Right ventricle myocardium superior (tissue), 1 donor: Measurements from ENCODE around the gene BIRC7. TPM values are rescaled to one million over a fixed set of nuclear protein-coding genes. Genes with fewer than 3 reads are reported as not detected.

ENCODE experiments used
- ATAC-seq: fragments of 200-7000 bp; cut with Tn5 transposase; one replicate; pipeline ENCODE4 v1.9.1; 2020; ENCODE audit warnings: mild to moderate bottlenecking; ENCODE audit not compliant: poor library complexity
- DNase-seq: peaks from one replicate; pipeline ENCODE4 v3.0.0-alpha.2; 2020
- intact Hi-C: fragments of 100-400 bp; cut with DNase I; formaldehyde crosslinking; loops from one replicate; pipeline ENCODE4 v1.11.2; 2022
- long read RNA-seq: library from polyadenylated mRNA; unstranded; transcript quantifications from one replicate; pipeline ENCODE4 v2.0.0, GENCODE V29; 2021
- total RNA-seq: library from RNA; stranded (reverse); fragmentation: NEBNext Ultra II Directional; extraction: Animal tissue kit (Norgen Biotek cat#: 25700); gene quantifications from one replicate; pipeline ENCODE4 v1.2.1, GENCODE V29; 2021
- donor health status: DM: no; HTN: yes; CAD: no; lungs with severe emphysema.

The BIRC7 gene, protein sequence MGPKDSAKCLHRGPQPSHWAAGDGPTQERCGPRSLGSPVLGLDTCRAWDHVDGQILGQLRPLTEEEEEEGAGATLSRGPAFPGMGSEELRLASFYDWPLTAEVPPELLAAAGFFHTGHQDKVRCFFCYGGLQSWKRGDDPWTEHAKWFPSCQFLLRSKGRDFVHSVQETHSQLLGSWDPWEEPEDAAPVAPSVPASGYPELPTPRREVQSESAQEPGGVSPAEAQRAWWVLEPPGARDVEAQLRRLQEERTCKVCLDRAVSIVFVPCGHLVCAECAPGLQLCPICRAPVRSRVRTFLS
- 0.22 TPM for total RNA-seq
- long read RNA-seq, result 0 reads

DNA sequence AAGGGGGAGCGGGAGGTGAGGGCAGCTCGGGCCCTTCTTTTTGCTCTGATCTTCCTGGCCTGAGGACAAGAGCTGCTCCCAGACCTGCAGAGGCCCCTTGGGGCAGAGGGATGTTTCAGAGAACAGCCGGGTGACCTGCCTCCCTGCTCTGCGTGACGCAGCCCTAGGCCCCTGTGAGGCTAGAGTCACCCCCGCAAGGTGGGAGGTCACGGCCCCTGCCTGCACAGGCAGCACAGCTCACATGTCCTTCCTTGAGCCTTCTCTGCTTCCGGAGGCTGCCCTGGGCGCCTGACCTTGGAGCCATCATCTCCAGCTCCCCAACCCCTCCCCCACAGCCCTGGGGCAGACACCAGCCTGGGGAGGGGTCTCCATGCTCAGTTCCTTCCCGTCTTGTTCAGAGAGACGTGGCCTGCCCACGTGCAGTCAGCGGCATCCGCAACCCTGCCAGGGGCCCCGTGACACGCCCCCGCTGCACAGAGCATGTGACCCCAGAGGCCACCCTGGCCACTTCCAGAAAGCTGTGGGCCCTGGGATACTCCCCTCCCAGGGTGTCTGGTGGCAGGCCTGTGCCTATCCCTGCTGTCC, at the start of gene BIRC7:
Gene BIRC7 (plus strand): TSS at position 507 of the 585 bp plus-strand sequence. CDS start 192 bp downstream, outside the sequence.
- intact Hi-C loops, result no loop called here
- no peak for DNase-seq
- ATAC-seq, result no peak

DNA sequence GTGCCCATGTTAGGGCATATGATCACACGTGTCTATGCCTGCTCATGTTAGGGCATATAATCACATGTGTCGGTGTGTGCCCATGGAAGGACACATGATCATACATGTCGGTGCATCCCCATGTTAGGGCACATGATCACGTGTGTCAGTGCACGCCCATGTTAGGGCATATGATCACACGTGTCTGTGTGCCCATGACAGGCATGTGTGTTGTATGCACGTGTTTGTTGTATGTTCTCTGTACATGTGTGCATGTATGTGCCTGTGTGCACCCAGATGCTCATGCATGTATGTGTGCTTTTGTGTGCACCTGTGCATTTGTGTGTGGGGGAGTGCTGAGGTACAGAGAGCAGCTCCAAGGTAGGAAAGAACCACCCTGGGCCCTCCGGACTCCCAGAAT, 49.6 kb upstream of the BIRC7 start:
- DNase-seq (no peak), ATAC-seq (no peak)
- intact Hi-C loops, result no loop called here

DNA sequence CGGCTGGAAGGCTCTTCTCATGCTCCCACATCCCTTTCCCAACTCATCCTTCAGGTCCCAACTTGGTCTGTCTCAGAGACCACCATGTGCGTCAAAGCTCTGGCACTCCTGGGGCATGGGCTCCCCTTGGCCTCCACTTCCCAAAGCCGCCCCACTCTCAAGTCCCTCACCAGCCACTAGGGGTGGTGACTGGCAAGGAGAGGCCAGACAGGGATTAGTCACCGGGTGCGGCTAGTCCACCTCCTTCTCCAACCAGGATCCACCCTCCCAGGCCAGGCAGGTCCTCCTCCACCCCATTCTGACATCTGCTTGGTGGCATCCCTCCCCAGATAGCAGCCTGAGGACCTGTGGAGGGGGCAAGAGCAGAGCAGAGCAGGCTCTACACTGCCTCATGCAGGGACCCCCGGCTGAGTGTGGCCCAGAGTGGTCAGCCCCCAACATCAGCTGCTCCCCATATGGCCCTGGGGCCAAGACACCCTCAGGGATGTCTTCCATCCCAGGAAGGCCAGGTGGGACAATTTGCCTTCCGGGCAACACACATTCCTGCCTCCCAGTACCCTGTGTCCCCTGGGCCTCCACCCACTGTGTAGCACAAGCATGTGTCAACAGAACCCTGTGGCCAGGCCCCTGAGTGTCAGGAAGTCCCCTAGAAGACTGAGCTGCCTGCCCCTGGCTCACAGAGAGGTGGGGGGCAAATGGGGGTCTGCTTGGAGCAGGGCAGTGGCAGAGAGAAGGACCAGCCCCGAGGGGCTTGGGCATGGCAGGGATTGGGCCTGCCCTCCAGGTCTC, 49.0 kb upstream of the BIRC7 start:
- DNase-seq (no peak), ATAC-seq (no peak)
- intact Hi-C loops, result no loop called here

DNA sequence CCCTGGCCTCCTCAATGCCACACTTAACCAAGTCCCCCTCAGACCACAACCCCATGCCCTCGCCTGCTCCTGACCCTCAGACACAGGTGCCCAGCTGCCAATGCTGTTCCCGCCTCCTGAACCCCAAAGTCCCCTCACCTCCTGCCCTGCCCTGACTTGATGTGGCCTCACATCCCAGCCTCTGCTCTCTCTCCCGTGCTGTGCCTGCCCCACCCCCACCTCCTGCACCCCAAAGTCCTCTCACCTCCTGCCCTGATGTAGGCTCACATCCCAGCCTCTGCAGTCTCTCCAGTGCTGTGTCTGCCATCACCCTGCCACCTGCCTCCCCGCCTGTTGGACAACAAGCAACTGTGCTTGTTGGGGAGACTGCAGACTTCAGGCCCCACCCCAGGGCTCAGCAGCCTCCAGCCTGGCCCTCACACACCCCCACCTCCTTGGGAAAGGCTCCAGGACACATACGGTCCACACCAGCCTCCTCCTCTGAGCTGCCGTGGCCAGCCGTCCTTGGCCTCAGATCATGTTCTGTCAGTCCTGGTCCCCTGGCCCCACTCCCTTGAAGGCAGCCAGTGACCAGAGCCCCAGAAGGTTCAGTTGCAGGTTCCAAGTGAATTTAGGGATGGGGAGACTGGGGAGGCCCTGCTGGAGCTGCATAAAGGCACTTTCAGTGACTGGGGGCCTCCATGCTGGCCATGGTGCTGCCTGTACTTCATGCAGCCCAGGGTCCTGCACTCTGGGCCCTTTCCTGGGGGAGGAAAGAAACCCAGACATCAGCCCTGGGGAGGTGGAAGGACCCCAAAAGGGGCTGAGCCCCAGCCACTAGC, 48.2 kb upstream of the BIRC7 start:
- intact Hi-C loops, result no loop called here
- DNase-seq (no peak), ATAC-seq (no peak)

DNA sequence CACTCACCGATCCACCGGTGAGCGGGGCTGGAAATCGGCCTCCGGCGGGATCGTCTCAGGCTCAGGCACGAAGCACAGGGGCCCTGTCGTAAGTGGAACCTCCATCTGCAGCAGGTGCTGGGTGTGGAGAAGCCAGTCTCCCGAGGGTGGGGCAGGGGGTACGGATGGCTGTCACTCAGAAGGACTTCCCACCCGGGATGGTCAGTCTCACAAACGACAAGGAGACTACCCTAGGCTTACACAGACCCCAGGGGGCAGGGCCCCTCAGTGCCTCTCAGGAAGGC, 47.6 kb upstream of the BIRC7 start:
- ATAC-seq (no peak), DNase-seq (no peak)
- intact Hi-C loops, result no loop called here

DNA sequence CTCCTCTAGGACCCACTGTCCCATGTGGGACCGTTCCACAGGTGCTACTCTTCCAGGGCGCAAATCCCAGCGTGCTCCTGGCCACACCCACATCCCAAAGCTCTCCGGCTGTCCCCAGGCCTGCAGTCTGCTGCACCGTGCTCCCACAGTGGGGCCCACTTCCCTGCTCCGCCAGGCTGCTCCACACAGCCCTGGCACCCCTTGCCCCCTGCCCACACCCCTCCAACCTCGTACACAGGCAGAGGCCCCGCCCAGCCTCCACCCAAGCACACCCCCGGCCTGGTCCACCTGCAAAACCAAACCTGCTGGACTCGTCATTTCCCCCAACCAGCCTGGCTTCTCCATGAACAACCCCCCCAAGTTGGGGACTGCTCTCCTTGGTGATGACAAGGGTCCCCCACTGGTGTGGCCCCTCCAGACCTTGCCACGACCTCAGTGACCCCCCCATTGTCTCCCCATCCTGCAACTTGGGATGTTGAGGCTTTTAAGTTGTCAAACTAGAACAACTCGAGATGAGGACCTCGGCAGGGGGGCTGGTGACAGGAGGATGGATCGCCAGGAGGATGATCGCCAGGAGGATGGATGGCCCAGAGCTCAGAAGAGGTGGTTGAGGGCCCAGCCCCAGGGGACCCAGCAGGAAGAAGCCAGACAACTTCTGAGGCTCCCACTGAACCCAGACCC, 46.9 kb upstream of the BIRC7 start:
- DNase-seq (no peak), ATAC-seq (no peak)
- intact Hi-C loops, result no loop called here

DNA sequence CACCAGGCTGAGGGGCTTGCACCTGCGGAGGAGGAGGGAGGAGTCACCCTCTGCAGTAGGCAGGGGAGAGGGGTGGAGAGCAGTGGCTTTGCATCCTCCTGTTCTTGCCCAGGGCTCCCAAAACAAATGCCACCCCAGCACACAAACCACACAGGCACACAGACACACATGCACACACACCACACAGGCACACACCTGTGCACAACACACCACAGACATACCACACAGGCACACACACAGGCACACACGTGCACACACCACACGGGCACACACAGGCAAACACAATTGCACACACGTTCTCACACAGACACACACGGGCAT, 46.4 kb upstream of the BIRC7 start:
- ATAC-seq (no peak), DNase-seq (no peak)
- intact Hi-C loops, result no loop called here

DNA sequence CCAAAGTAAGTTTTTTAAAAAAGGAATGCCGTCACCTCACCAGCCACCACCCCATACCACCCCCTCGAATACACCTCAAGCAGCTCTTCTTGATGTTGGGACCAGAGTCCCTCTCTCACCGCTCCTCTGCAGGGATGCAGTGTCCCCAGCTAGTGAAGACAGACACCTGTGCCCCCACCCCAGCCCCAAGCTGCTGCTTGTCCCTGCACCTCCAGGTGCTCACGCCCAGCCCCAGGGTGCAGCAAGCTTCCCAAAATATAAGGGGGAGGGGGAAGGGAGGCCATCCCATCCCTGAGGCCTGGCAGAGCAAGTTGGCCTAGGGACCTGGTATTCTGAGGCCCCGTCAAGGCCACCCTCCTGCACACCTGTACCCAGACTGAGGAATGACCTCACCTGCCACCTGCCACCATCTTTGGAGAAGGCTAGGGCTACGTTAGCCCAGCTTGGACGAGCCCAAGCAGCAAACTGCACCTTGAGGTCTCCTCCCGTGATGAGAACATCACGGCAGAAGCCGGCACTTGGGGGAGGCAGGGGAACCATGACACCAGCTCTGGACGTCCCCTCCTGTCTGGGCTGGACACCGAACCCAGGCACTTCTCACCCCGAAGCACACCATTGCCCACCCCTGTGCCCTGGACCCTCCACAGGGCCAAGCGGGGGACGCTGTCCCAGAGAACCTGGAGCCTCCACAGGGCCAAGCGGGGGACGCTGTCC, 45.7 kb upstream of the BIRC7 start:
- DNase-seq (no peak), ATAC-seq (no peak)
- intact Hi-C loops, result no loop called here

DNA sequence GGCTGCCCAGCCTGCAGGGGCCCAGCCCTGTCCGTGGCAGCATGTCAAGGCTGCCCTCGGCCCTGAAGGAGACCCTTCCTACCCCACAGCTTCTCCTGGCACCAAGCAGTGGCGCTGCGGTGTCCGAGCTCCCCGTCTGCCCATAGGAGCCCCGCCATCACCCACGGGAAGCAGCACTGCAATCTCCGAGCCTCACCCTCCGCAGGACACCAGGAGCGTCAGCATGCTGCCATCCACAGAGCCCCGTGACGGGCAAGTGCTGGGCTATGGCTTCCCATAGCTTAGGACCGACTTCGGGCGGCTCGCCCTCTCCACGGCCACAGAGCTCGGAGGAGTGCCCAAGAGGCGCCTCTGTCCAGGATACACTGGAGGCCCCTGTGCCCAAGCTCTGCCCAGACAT, 44.9 kb upstream of the BIRC7 start:
- DNase-seq (no peak), ATAC-seq (no peak)
- intact Hi-C loops, result no loop called here

DNA sequence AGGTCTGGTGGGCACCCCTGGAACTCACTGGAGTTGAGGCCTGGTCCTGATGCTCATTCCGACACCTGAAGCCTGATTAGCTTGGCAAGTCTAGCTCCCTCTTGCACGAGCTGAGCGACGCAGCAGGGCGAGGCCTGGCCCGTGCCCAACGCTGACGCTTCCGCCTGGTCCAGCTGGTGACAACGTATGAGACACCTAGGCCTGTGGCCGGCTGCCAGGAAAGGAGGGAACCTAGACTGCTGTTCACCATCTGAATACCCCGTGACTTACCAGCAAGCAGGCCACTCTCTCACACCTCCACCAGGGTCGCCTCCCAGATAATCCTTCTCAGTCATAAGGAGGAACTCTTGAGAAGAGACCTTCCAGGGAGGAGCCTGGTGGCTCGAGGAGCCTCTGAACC, 44.3 kb upstream of the BIRC7 start:
- DNase-seq, result no peak
- ATAC-seq, result no peak
- intact Hi-C loops, result no loop called here

DNA sequence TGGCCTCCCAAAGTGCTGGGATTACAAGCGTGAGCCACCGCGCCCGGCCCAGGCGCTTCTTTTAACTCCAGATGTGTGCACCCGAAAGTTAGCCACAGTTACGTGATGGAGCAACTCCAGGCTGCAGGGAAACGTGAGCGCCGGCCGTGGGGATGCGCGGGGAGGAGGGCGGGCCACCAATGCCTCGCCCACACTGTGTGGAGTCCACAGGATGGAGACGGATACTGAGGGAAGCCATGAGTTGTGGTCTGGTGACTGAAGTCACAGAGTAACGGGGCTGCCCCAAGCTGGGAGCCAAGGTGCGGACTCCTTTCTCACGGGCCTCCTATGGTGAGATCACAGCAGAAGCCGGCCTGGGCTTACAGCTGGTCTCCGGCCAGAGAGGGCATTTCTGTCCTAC, 43.0 kb upstream of the BIRC7 start:
- ATAC-seq, result no peak
- DNase-seq, result no peak
- intact Hi-C loops, result no loop called here

DNA sequence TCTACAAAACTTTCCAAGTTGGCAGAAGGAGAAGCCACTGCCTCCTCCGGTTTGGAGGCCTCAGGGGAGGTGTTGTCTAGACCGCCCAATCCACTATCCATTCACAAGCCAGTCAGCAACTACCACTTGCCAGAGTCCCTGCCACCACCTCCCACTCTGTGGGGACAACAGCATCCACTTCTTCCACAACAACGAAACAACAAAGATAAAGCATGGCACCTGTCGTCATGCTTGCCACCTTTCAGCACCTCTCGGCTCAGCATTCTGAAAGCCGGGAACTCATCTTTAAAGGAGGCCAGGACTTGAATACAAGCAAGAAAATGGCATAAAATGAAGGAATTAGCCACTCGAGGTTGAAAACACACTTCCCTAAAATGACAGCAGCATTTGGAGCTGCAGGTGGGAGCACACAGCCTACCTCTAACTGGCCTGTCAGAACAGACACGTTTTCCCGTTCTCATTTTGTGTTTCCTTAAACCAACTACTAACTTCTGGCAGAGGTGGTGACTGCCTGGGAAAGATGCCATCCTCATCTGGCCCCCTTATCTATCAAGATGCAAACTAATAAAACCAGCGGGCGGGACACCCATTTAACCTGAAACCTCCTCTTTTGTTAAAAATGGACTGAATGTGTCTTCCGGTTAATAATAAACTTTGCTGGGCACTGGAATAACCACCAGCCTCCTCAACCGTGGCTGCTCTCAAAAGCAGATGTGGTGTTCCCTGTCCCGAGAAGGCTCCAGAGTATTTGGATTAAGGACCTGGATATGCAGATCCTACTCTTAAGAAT, 41.5 kb upstream of the BIRC7 start:
- ATAC-seq (no peak), DNase-seq (no peak)
- intact Hi-C loops, result no loop called here

DNA sequence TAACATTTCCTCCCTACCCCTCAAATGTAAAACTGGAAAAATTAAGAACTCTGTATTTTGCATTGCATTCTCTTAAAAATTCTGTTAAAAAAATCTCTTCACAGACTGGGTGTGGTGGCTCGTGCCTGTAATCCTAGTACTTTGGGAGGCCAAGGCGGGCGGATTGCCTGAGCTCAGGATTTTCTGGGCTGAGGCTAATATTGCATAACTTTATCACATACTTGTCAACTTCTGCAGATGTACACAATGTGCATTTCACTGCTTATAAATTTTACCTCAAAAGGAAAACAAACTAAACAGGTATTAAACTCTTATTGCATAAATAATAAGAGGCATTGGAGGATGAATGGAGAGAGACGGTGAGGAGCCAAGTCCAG, 40.9 kb upstream of the BIRC7 start:
- ATAC-seq (no peak), DNase-seq (no peak)
- intact Hi-C loops, result no loop called here

DNA sequence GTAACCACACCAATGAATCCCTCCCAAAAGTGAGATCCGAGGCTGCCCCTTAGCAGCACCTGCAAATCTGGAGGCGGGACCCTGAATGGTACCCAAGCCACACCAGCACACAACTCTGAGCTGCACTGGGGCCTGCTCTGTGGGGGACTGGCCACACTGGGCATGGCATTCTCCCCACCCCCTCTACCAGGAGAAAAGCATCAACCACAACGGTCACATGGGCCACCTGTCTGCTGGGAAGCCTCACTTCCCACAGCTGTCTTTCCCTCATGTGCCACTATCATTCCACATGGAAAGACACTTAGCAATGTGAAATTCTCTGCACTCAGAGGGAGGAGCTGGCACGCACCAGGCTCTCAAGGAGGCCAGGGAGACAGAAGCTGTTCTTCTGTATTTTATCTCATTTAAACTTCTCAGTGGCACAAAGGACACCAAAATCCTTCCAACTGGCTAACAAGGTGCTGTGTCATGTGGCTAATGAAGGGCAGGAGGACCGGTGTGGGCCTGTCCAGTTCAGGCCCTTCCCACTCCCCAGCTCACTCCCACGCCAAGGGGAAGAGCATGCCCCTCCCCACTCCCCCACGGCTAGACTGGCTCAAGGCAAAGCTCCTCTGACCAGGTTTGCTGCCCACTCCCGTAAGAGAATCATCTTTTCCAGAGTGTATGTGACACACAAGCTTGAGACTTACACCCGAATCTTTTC, 38.8 kb upstream of the BIRC7 start:
- ATAC-seq (peak; percentile 49), DNase-seq (no peak)
- intact Hi-C loops, result no loop called here

DNA sequence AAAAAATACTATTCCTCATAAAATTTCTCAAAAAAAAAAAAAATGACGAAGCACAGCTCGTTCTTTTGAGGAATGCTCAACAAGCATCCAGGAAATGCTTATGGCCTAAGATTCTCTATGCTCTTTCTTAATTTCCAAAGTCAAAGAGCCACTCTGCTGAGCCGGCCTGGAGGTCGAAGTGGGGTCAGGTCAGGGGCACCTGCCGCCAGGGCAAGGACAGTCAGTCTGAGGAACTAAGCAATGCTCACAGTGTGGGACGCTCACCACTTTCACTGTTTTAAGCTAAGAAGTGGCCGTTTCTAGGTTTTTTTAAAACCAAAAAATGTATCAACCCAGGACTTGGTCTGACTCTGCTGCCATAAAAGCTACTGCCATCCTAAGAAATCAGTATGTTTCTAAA, 37.1 kb upstream of the BIRC7 start:
- intact Hi-C loops, result no loop called here
- ATAC-seq (no peak), DNase-seq (no peak)

DNA sequence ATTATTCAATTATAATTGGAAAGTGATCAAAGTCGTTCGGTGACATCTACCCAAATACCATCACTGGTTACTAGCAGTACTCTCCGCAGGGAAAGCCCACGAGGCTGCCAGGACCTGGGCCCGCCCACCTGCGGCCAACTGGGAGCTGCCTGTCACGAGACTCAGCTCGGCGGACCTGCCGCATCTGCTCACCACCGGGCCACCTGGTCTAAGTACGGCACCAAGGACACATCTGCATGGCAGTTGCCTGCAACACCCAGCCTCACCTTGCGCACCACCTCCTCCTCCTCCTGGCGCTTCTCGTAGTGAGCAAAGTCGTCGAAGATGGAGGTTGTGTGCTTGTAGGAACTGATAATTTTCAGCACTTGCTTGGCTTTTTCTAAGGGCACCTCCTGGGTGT, 33.7 kb upstream of the BIRC7 start:
- ATAC-seq (no peak), DNase-seq (no peak)

DNA sequence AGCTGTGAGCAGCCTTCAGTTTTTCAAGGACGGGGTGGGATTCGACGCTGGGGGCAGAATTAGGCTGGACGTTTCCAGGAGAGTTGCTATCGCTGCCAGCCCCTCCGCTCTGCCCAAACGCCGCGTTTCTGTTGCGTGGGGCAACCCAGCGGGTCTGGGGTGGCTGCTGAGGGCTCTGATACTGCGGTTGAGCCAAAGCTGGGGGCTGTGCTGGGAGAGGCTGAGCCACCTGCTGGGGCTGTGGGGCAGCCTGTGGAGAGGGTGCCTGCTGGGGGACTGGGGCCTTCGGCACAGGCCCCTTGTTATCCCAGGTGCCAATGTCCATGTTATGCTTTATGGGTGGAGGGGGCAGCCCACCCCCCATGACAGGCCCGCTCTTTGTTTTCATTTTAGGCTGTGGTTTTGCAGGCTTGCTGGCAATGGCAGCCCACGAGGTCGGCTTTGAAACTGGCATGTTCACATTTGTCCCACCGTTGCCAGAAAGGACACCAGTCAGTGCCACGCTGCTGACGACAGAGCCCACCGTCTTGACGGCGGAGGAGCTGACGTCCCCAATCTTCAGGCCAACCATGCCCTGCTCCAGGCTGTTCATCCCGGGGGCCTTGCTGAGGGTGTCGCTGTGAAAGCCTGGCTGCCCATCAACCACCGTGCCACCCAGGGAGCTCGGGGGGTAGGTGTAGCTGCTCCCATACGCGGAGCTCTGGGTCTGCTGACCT, 32.7 kb upstream of the BIRC7 start:
- DNase-seq (no peak), ATAC-seq (no peak)
- intact Hi-C loops, result no loop called here

More for the DNA sequence above, 33.7 kb upstream of the BIRC7 start:
- intact Hi-C loops, result no loop called here
